ENCODE results near the gene BRMS1L. TPM values are rescaled to one million over a fixed set of nuclear protein-coding genes. Genes with fewer than 3 reads are reported as not detected.

Gene BRMS1L
- total RNA-seq, 2 experiments from 2014 or later = 4.5 to 5.7 TPM

- H3K9me3 ChIP-seq (ENCODE audit: low read length) = no peaks in the 10 kb centered on the region
- POLR2A ChIA-PET = no interaction called here
- no peaks in the 10 kb centered on the region for H3K79me2 ChIP-seq (ENCODE audit: insufficient read depth, low read depth, low read length)
- H4K20me1 ChIP-seq (ENCODE audit: insufficient read depth, low read length) = no peaks in the 10 kb centered on the region
- BruUV-seq (replicated peaks) = no TSS peak
- H3K4me1 ChIP-seq (ENCODE audit: insufficient read depth, low read length, poor library complexity, severe bottlenecking) = no peaks in the 10 kb centered on the region
- no peak overlapping the region for H3K4me3 ChIP-seq (ENCODE audit: low read depth, low read length, poor library complexity, severe bottlenecking)
- intact Hi-C loops (cut with micrococcal nuclease; ENCODE audit: unreplicated experiment) = no loop called here
- no peak overlapping the region for H3K27ac ChIP-seq (ENCODE audit: low read depth, low read length, poor library complexity, severe bottlenecking)
- H3K36me3 ChIP-seq (ENCODE audit: insufficient read depth, low read length) = no peaks in the 10 kb centered on the region
- no peak for DNase-seq (ENCODE audit: low spot score)
- no peaks in the 10 kb centered on the region for H3K9me2 ChIP-seq (ENCODE audit: insufficient read depth, low read length)
- CTCF ChIA-PET (ENCODE audit: unreplicated experiment) = no interaction called here
- H3K4me2 ChIP-seq (ENCODE audit: low read length) = no peak overlapping the region
- H2AFZ ChIP-seq (ENCODE audit: low read length) = no peak overlapping the region
- TF ChIP-seq, protein P1, sequence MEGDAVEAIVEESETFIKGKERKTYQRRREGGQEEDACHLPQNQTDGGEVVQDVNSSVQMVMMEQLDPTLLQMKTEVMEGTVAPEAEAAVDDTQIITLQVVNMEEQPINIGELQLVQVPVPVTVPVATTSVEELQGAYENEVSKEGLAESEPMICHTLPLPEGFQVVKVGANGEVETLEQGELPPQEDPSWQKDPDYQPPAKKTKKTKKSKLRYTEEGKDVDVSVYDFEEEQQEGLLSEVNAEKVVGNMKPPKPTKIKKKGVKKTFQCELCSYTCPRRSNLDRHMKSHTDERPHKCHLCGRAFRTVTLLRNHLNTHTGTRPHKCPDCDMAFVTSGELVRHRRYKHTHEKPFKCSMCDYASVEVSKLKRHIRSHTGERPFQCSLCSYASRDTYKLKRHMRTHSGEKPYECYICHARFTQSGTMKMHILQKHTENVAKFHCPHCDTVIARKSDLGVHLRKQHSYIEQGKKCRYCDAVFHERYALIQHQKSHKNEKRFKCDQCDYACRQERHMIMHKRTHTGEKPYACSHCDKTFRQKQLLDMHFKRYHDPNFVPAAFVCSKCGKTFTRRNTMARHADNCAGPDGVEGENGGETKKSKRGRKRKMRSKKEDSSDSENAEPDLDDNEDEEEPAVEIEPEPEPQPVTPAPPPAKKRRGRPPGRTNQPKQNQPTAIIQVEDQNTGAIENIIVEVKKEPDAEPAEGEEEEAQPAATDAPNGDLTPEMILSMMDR (conservative IDR thresholded peaks at IDR 0.05; ENCODE audit: low read length) = no peak
- no peak for TF ChIP-seq EZH2phosphoT487 (IDR thresholded peaks at IDR 0.05; ENCODE audit: borderline replicate concordance, low read depth, low read length)
Observed at GRCh38 chr14:35789651-35790050, 36.5 kb upstream of the BRMS1L start.

- intact Hi-C loops (cut with micrococcal nuclease; ENCODE audit: unreplicated experiment) = no loop called here
- TF ChIP-seq, protein P1 (conservative IDR thresholded peaks at IDR 0.05; ENCODE audit: low read length) = no peak
- TF ChIP-seq EZH2phosphoT487 (IDR thresholded peaks at IDR 0.05; ENCODE audit: borderline replicate concordance, low read depth, low read length) = no peak
- Histone ChIP-seq H3K4me1 (ENCODE audit: insufficient read depth, low read length, poor library complexity, severe bottlenecking) (no peaks in the 10 kb centered on the region), H3K27ac (ENCODE audit: low read depth, low read length, poor library complexity, severe bottlenecking) (no peak overlapping the region), H3K4me3 (ENCODE audit: low read depth, low read length, poor library complexity, severe bottlenecking) (no peak overlapping the region), H2AFZ (ENCODE audit: low read length) (no peak overlapping the region), H4K20me1 (ENCODE audit: insufficient read depth, low read length) (no peaks in the 10 kb centered on the region), H3K79me2 (ENCODE audit: insufficient read depth, low read depth, low read length) (no peaks in the 10 kb centered on the region), H3K4me2 (ENCODE audit: low read length) (no peak overlapping the region), H3K36me3 (ENCODE audit: insufficient read depth, low read length) (no peaks in the 10 kb centered on the region), H3K9me2 (ENCODE audit: insufficient read depth, low read length) (no peaks in the 10 kb centered on the region), H3K9me3 (ENCODE audit: low read length) (no peaks in the 10 kb centered on the region)
- no peak for DNase-seq (ENCODE audit: low spot score)
- POLR2A ChIA-PET = interaction anchor here (0.5 to 1.1 kb wide), 2 partner anchors 10 to 140 kb away, joined by 3 to 5 read pairs; no protein-coding TSS in a partner anchor
- no TSS peak for BruUV-seq (replicated peaks)
- CTCF ChIA-PET (ENCODE audit: unreplicated experiment) = no interaction called here
Observed at GRCh38 chr14:35797796-35798195, 28.3 kb upstream of the BRMS1L start.

DNA sequence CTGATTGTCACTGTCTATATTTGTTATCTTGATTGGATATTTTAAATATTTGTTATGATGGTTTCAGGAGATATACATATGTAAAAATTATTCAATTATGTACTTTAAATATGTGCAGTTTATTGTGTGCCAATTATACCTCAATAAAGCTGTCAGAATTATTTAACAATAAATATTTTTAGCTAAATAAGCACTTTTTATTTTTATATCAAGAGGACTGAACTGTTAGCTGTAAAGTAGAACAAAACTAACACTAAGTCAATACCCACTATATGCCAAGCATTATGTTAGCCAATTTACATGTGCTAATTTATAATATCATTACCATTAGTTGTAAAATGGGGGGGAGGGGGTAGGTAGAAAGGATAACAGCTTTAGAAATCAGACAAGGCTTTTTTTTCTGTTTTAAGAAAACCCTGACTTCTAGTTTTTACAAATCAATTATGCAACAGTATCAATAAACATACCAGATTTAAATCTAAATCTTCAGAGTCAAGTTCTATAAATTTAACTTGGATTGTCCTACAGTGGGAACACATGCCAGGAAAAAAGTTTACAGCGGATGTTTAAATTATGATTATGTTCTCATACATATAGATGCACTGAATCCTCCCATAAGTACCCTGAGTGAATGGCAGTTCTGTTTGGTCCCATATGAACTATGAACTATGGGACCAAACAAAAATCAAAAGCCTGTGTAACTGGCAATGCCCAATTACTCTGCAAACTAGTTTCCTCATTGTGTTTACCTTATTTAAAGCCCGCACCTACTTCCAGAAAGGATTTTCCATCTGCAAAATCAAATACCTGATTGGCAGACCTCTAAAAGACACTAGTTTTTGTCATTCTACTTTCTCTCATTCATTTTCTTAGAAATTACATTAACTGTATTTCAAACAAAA lies 19.9 kb upstream of the BRMS1L start:
- BruUV-seq (replicated peaks) = no TSS peak
- no peak overlapping the region for H2AFZ ChIP-seq (ENCODE audit: low read length)
- ChIA-PET CTCF (ENCODE audit: unreplicated experiment) (no interaction called here), POLR2A (interaction anchor here (0.6 to 1.6 kb wide), 9 partner anchors 11 to 1018 kb away, joined by 3 to 8 read pairs (median 4); partner anchors contain the start of gene BRMS1L)
- TF ChIP-seq, protein P1 (conservative IDR thresholded peaks at IDR 0.05; ENCODE audit: low read length) = no peak
- no peak for TF ChIP-seq EZH2phosphoT487 (IDR thresholded peaks at IDR 0.05; ENCODE audit: borderline replicate concordance, low read depth, low read length)
- peaks cover 19% of the 10 kb centered on the region for H3K4me1 ChIP-seq (ENCODE audit: insufficient read depth, low read length, poor library complexity, severe bottlenecking)
- intact Hi-C loops (cut with micrococcal nuclease; ENCODE audit: unreplicated experiment) = loop anchor here (5.0 kb wide), 2 partner anchors 684 to 759 kb away; partner anchors contain the start of genes FAM177A1, PPP2R3C and PRORP
- H3K9me3 ChIP-seq (ENCODE audit: low read length) = no peaks in the 10 kb centered on the region
- no peaks in the 10 kb centered on the region; the same call in 1 of the 2 replicates for H3K36me3 ChIP-seq (ENCODE audit: insufficient read depth, low read length)
- peaks cover 26% of the 10 kb centered on the region; the same call in 1 of the 2 replicates for H3K79me2 ChIP-seq (ENCODE audit: insufficient read depth, low read depth, low read length)
- no peak overlapping the region for H3K27ac ChIP-seq (ENCODE audit: low read depth, low read length, poor library complexity, severe bottlenecking)
- no peak overlapping the region for H3K4me3 ChIP-seq (ENCODE audit: low read depth, low read length, poor library complexity, severe bottlenecking)
- DNase-seq (ENCODE audit: low spot score) = no peak
- H3K9me2 ChIP-seq (ENCODE audit: insufficient read depth, low read length) = no peaks in the 10 kb centered on the region
- H3K4me2 ChIP-seq (ENCODE audit: low read length) = peak overlapping the region; percentile 92
- no peaks in the 10 kb centered on the region for H4K20me1 ChIP-seq (ENCODE audit: insufficient read depth, low read length)

Data from OCI-LY7 (cell line).